Measurements from ENCODE around the gene NCDN. TPM values are rescaled to one million over a fixed set of nuclear protein-coding genes. Genes with fewer than 3 reads are reported as not detected.

NCDN gene
- total RNA-seq, 4 donors from 2014 or later = 22.4 to 40.4 (median 29.2) TPM

DNA sequence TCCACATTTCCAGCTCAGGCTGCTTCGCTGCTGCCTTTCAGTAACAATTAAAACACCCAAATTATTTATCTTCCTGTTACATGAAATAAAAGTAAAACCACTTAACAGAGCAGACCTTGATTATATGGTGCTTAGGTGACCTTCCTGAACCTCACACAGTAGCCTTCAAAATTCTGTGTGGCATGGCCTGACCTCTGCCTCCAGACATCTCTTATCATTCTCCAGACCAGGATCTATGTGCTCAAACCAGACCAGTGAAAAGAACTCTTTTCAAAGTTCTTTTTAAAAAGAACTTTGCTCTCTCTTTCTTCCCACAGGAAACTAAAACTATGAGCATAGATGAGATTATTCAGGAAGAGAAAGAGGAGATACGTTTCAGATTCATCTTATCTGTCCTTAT is 38.2 kb upstream of the NCDN start:
- H3K36me3 ChIP-seq = no peaks in the 10 kb centered on the region
- no peak overlapping the region for H3K27ac ChIP-seq (replicated peaks in 1 of 4)
- intact Hi-C loops (cut with DNase I) = no loop called here
- no peak overlapping the region for H3K4me3 ChIP-seq
- TF ChIP-seq EP300 (IDR thresholded peaks at IDR 0.05) = no peak
- TF ChIP-seq POLR2AphosphoS5 (IDR thresholded peaks at IDR 0.05) = no peak
- no peak for TF ChIP-seq CTCF (IDR thresholded peaks at IDR 0.05)
- no peak for TF ChIP-seq POLR2A (IDR thresholded peaks at IDR 0.05; ENCODE audit: low read depth)
- DNase-seq (ENCODE audit: extremely low spot score) = no peak
- H3K9me3 ChIP-seq = peaks cover 0 to 14% (median 7%) of the 10 kb centered on the region in 4 donors
- WGBS = 76% methylated on average over 2 of the region's 2 CpGs
- no peaks in the 10 kb centered on the region for H3K27me3 ChIP-seq
- no peaks in the 10 kb centered on the region for H3K4me1 ChIP-seq

DNA sequence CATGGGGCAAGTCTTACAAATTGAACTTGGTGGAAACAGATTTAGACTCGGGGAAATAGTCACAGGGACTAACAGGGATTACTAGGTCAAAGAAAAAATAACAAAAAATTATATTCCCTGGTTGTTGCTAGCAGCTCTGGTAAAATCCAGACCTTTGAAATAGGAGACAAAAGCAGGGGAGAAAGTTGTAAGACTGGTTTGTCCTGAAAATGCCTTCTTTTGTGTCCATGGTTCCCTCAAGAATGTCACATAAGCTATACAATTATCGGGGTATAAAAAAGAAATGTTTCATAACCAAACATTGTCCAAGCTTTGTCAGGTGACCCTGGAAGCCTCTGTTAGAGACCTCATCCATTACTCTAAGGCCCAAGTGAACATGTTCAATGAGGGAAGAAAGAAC is 33.5 kb upstream of the NCDN start:
- Histone ChIP-seq H3K27ac (replicated peaks in 1 of 4) (no peak overlapping the region), H3K36me3 (no peaks in the 10 kb centered on the region), H3K4me1 (no peaks in the 10 kb centered on the region), H3K27me3 (no peaks in the 10 kb centered on the region), H3K9me3 (no peaks in the 10 kb centered on the region), H3K4me3 (no peak overlapping the region)
- TF ChIP-seq CTCF (IDR thresholded peaks at IDR 0.05) (no peak), POLR2AphosphoS5 (IDR thresholded peaks at IDR 0.05) (no peak), EP300 (IDR thresholded peaks at IDR 0.05) (no peak), POLR2A (IDR thresholded peaks at IDR 0.05; ENCODE audit: low read depth) (no peak)
- intact Hi-C loops (cut with DNase I) = no loop called here
- DNase-seq (ENCODE audit: extremely low spot score) = no peak
- 87% methylated on average over 2 of the region's 2 CpGs for WGBS

DNA sequence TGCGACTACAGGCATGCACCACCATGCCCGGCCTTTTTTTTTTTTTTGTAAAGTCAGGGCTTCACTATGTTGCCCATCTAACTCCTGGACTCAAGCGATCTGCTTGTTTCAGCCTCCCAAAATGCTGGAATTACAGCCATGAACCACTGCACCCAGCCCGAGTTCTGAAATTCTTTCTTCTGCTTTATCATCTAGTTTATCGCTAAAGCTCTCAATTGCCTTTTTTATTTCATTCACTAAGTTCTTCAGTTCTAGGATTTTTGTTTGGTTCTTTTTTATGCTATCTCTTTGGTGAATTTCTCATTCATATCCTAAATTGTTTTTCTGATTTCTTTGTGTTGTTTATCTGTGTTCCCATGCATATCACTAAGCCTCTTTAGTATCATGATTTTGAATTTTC is 27.4 kb upstream of the NCDN start:
- no peak overlapping the region for H3K4me3 ChIP-seq
- H3K36me3 ChIP-seq = peaks cover 0 to 13% (median 10%) of the 10 kb centered on the region in 4 donors
- 78% methylated on average over 5 of the region's 5 CpGs for WGBS
- H3K9me3 ChIP-seq = no peaks in the 10 kb centered on the region
- H3K27ac ChIP-seq (replicated peaks in 1 of 4) = no peak overlapping the region
- H3K4me1 ChIP-seq = peaks cover 22 to 29% (median 26%) of the 10 kb centered on the region in 4 donors
- intact Hi-C loops (cut with DNase I) = no loop called here
- H3K27me3 ChIP-seq = no peaks in the 10 kb centered on the region
- TF ChIP-seq POLR2AphosphoS5 (IDR thresholded peaks at IDR 0.05) (no peak), POLR2A (IDR thresholded peaks at IDR 0.05; ENCODE audit: low read depth) (no peak), EP300 (IDR thresholded peaks at IDR 0.05) (no peak), CTCF (IDR thresholded peaks at IDR 0.05) (no peak)
- DNase-seq (ENCODE audit: extremely low spot score) = no peak

- peaks cover 22 to 29% (median 26%) of the 10 kb centered on the region in 4 donors for H3K4me1 ChIP-seq
- TF ChIP-seq POLR2A (IDR thresholded peaks at IDR 0.05; ENCODE audit: low read depth) (no peak), POLR2AphosphoS5 (IDR thresholded peaks at IDR 0.05) (no peak), EP300 (IDR thresholded peaks at IDR 0.05) (no peak), CTCF (IDR thresholded peaks at IDR 0.05) (no peak)
- no peaks in the 10 kb centered on the region for H3K9me3 ChIP-seq
- intact Hi-C loops (cut with DNase I) = no loop called here
- WGBS = 100% methylated on average over 2 of the region's 2 CpGs
- H3K27me3 ChIP-seq = no peaks in the 10 kb centered on the region
- DNase-seq (ENCODE audit: extremely low spot score) = no peak
- H3K4me3 ChIP-seq = no peak overlapping the region
- no peak overlapping the region for H3K27ac ChIP-seq (replicated peaks in 1 of 4)
- peaks cover 0 to 13% (median 10%) of the 10 kb centered on the region in 4 donors for H3K36me3 ChIP-seq
Measured at GRCh38 chr1:35530946-35531345, 26.7 kb upstream of the NCDN start.

GRCh38 chr1:35531368-35531767 is 26.2 kb upstream of the NCDN start:
- no peak for DNase-seq (ENCODE audit: extremely low spot score)
- intact Hi-C loops (cut with DNase I) = no loop called here
- Histone ChIP-seq H3K9me3 (no peaks in the 10 kb centered on the region), H3K27ac (replicated peaks in 1 of 4) (no peak overlapping the region), H3K4me3 (no peak overlapping the region), H3K36me3 (peaks cover 0 to 13% (median 10%) of the 10 kb centered on the region in 4 donors), H3K27me3 (no peaks in the 10 kb centered on the region), H3K4me1 (peaks cover 25 to 29% (median 28%) of the 10 kb centered on the region in 4 donors)
- no peak for TF ChIP-seq EP300 (IDR thresholded peaks at IDR 0.05)
- 75% methylated on average over 5 of the region's 6 CpGs for WGBS
